Measurements from ENCODE around the gene CADPS. TPM values are rescaled to one million over a fixed set of nuclear protein-coding genes. Genes with fewer than 3 reads are reported as not detected.

CADPS gene
- total RNA-seq, 1 donor from 2014 or later = 265 TPM

DNA sequence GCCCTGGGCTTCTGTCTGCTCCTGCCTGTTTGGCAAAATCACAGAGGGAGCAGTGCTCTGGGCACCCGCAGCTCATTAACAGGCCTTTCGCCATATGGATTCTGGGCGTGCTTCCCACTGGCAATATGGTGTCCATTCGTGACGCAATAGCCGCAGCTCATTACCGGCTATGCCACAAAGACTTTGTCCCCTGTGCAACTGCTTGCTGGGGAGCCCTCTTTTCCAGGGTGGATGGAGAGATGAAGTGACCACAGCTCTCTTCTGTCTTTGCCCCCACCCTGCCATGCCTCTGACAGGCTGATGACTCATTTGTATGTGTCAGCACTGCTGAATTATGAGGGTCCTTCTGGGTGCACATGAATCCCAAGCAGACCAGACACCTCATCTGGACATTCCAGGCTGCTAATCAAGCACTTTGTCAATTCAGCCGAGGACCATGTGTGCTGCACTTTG, 287.6 kb downstream of the CADPS start:
- H3K36me3 Mint-ChIP-seq (ENCODE audit: unreplicated experiment) = peaks cover 8% of the 10 kb centered on the region
- H3K27me3 Mint-ChIP-seq (ENCODE audit: unreplicated experiment) = peaks cover 2% of the 10 kb centered on the region
- H3K4me3 Mint-ChIP-seq (ENCODE audit: unreplicated experiment) = no peak overlapping the region
- peaks cover 2% of the 10 kb centered on the region for H3K4me1 Mint-ChIP-seq (ENCODE audit: low read depth, unreplicated experiment)
- no peak overlapping the region for H3K27ac Mint-ChIP-seq (ENCODE audit: unreplicated experiment)
- H3K9me3 Mint-ChIP-seq (ENCODE audit: unreplicated experiment) = no peaks in the 10 kb centered on the region
- no peak for DNase-seq
- TF ChIP-seq, protein P1, sequence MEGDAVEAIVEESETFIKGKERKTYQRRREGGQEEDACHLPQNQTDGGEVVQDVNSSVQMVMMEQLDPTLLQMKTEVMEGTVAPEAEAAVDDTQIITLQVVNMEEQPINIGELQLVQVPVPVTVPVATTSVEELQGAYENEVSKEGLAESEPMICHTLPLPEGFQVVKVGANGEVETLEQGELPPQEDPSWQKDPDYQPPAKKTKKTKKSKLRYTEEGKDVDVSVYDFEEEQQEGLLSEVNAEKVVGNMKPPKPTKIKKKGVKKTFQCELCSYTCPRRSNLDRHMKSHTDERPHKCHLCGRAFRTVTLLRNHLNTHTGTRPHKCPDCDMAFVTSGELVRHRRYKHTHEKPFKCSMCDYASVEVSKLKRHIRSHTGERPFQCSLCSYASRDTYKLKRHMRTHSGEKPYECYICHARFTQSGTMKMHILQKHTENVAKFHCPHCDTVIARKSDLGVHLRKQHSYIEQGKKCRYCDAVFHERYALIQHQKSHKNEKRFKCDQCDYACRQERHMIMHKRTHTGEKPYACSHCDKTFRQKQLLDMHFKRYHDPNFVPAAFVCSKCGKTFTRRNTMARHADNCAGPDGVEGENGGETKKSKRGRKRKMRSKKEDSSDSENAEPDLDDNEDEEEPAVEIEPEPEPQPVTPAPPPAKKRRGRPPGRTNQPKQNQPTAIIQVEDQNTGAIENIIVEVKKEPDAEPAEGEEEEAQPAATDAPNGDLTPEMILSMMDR (IDR thresholded peaks at IDR 0.05; ENCODE audit: partially characterized antibody, unreplicated experiment) = no peak

DNA sequence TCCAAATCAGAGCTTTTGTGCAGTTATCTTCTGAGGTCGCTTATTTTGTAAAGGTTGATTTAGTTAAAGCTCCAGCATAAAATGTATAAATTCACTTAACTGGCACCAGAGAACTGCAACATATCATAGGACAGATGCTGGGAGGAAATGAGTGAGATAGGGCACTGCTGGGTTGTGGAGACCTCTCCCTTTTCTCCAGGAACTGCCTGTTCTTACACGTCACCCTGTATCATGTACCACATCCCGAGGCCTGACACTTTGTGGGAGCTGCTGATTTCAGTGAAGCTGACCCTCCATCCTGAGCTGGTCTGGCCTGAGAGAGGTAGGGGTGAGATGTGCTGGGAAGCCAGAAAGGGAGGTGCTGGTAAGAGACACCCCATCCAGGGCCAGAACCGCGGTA, 288.0 kb downstream of the CADPS start:
- Mint-ChIP-seq H3K36me3 (ENCODE audit: unreplicated experiment) (peaks cover 12% of the 10 kb centered on the region), H3K27ac (ENCODE audit: unreplicated experiment) (no peak overlapping the region), H3K4me3 (ENCODE audit: unreplicated experiment) (no peak overlapping the region), H3K27me3 (ENCODE audit: unreplicated experiment) (peaks cover 2% of the 10 kb centered on the region), H3K4me1 (ENCODE audit: low read depth, unreplicated experiment) (peaks cover 2% of the 10 kb centered on the region), H3K9me3 (ENCODE audit: unreplicated experiment) (no peaks in the 10 kb centered on the region)
- no peak for DNase-seq
- TF ChIP-seq, protein P1 (IDR thresholded peaks at IDR 0.05; ENCODE audit: partially characterized antibody, unreplicated experiment) = no peak

DNA sequence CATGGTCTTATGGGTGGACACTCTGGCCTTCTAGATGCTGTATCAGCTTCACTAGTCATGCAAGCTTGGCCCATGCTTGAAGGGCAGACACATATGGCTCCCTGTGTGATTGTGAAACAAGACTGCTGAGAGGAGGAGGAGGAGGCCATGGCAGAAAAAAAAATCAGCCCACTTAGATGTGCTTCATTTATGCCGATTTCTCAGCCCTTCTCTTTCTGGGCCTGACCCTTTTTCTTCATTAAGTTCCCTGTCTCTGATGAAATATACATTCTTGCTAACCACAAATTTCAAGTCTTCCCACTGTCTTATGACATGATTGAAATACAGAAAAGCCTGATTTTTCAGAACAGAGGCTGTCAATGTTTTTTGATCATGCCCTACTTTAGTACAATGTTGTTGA, 288.9 kb downstream of the CADPS start:
- peaks cover 2% of the 10 kb centered on the region for H3K27me3 Mint-ChIP-seq (ENCODE audit: unreplicated experiment)
- no peak overlapping the region for H3K4me3 Mint-ChIP-seq (ENCODE audit: unreplicated experiment)
- no peaks in the 10 kb centered on the region for H3K9me3 Mint-ChIP-seq (ENCODE audit: unreplicated experiment)
- no peak for DNase-seq
- no peak overlapping the region for H3K27ac Mint-ChIP-seq (ENCODE audit: unreplicated experiment)
- no peaks in the 10 kb centered on the region for H3K4me1 Mint-ChIP-seq (ENCODE audit: low read depth, unreplicated experiment)
- TF ChIP-seq, protein P1 (IDR thresholded peaks at IDR 0.05; ENCODE audit: partially characterized antibody, unreplicated experiment) = no peak
- H3K36me3 Mint-ChIP-seq (ENCODE audit: unreplicated experiment) = peaks cover 13% of the 10 kb centered on the region

DNA sequence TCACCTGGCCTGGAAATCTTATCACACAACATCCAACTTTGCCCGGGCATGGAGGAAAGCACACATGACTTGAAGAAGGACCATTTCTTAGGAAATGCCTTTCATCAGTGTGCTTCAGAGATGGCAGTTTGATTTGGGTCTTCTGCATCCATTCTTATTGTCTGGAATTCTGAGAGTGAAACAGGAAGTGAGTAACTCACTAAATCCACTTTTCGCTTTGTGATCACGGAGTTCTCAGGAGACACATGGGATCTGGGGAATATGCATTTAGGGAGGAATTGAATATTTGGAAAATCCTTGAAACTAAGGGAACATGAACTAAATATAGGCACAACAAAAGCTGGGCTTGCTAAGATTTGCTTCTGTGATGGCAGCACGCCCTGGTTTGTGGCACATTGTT, 289.4 kb downstream of the CADPS start:
- H3K9me3 Mint-ChIP-seq (ENCODE audit: unreplicated experiment) = no peaks in the 10 kb centered on the region
- DNase-seq = no peak
- H3K27me3 Mint-ChIP-seq (ENCODE audit: unreplicated experiment) = peaks cover 2% of the 10 kb centered on the region
- TF ChIP-seq, protein P1 (IDR thresholded peaks at IDR 0.05; ENCODE audit: partially characterized antibody, unreplicated experiment) = no peak
- H3K4me3 Mint-ChIP-seq (ENCODE audit: unreplicated experiment) = no peak overlapping the region
- no peaks in the 10 kb centered on the region for H3K4me1 Mint-ChIP-seq (ENCODE audit: low read depth, unreplicated experiment)
- H3K27ac Mint-ChIP-seq (ENCODE audit: unreplicated experiment) = no peak overlapping the region
- H3K36me3 Mint-ChIP-seq (ENCODE audit: unreplicated experiment) = peaks cover 14% of the 10 kb centered on the region

DNA sequence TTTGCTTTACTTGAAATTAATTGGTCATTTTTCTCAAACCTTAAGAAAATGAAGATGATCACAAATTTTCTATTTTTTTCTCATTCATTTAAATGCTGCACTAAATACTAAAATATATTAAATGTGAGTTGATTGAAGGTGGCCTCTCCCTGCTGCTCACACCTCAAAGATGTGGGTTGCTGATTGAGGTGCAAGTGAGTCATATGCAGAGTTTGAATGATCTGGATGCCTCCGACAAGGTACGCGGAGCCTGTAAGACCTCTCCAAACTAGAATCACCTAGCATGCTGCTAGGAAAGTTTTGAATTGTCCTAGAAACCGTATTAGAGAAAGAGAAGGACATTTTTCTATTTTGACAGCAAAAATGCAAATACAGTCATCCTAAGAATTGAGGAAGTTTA, 290.6 kb downstream of the CADPS start:
- Mint-ChIP-seq H3K36me3 (ENCODE audit: unreplicated experiment) (peaks cover 25% of the 10 kb centered on the region), H3K27ac (ENCODE audit: unreplicated experiment) (no peak overlapping the region), H3K4me3 (ENCODE audit: unreplicated experiment) (no peak overlapping the region), H3K27me3 (ENCODE audit: unreplicated experiment) (peaks cover 2% of the 10 kb centered on the region), H3K9me3 (ENCODE audit: unreplicated experiment) (peaks cover 3% of the 10 kb centered on the region), H3K4me1 (ENCODE audit: low read depth, unreplicated experiment) (no peaks in the 10 kb centered on the region)
- no peak for DNase-seq
- TF ChIP-seq, protein P1 (IDR thresholded peaks at IDR 0.05; ENCODE audit: partially characterized antibody, unreplicated experiment) = no peak

Data from glutamatergic neuron (in vitro differentiated cells).